ENCODE results near the gene VPS26C. TPM values are rescaled to one million over a fixed set of nuclear protein-coding genes. Genes with fewer than 3 reads are reported as not detected.

The VPS26C gene
- total RNA-seq, 1 experiment from 2014 or later: 58.0 TPM

GRCh38 chr21:37207441-37208009 is 59.6 kb downstream of the VPS26C start:
- no peak overlapping the region for H3K27ac Mint-ChIP-seq
- Histone ChIP-seq H3K9ac (ENCODE audit: extremely low read depth, insufficient read length, low read length) (no peak overlapping the region), H2BK20ac (ENCODE audit: low read depth, low read length, poor library complexity, severe bottlenecking) (no peak overlapping the region), H2AK5ac (ENCODE audit: insufficient read length, low read length) (no peak overlapping the region), H3K14ac (ENCODE audit: insufficient read depth, low read length) (no peak overlapping the region), H2BK12ac (ENCODE audit: insufficient read length, low read depth, low read length) (no peak overlapping the region), H3K79me2 (ENCODE audit: insufficient read depth, low read length) (no peaks in the 10 kb centered on the region), H4K8ac (replicated peaks; ENCODE audit: insufficient read length, low read depth, low read length) (no peak overlapping the region), H3K18ac (ENCODE audit: insufficient read length, low read depth, low read length) (no peak overlapping the region), H2BK5ac (ENCODE audit: insufficient read length, low read length) (no peak overlapping the region), H2AFZ (ENCODE audit: low read length) (no peak overlapping the region), H2BK120ac (ENCODE audit: low read depth, low read length, poor library complexity, severe bottlenecking) (no peak overlapping the region), H2BK15ac (ENCODE audit: low read depth, low read length) (no peak overlapping the region), H3K27me3 (ENCODE audit: insufficient read depth, low read length) (no peaks in the 10 kb centered on the region), H3K79me1 (ENCODE audit: insufficient read depth, low read depth, low read length, poor library complexity, severe bottlenecking) (no peaks in the 10 kb centered on the region), H4K91ac (ENCODE audit: insufficient read length, low read depth, low read length) (no peak overlapping the region), H4K5ac (ENCODE audit: insufficient read length, low read depth, low read length) (no peak overlapping the region), H3K23ac (ENCODE audit: insufficient read length, low read depth, low read length) (no peak overlapping the region), H3K23me2 (ENCODE audit: insufficient read length, low read depth, low read length, poor library complexity, severe bottlenecking) (no peaks in the 10 kb centered on the region), H3K4me2 (ENCODE audit: insufficient read depth, insufficient read length, low read length) (no peak overlapping the region), H3K4ac (ENCODE audit: low read depth, low read length) (no peak overlapping the region), H4K20me1 (ENCODE audit: control insufficient read depth, insufficient read depth, insufficient read length) (no peaks in the 10 kb centered on the region), H3K27ac (ENCODE audit: insufficient read length, low read depth, low read length) (no peak overlapping the region), H3K4me1 (ENCODE audit: insufficient read depth, low read length) (0 out of 2 replicates have a peak, but pooled peaks cover 2% of the 10 kb centered on the region), H3K56ac (ENCODE audit: insufficient read length, low read depth, low read length) (no peak overlapping the region), H3T11ph (ENCODE audit: low read length) (no peak overlapping the region), H3K9me3 (ENCODE audit: control insufficient read depth, low read depth, low read length) (peaks cover 8% of the 10 kb centered on the region)
- H3K4me1 Mint-ChIP-seq: peaks cover 12% of the 10 kb centered on the region in 2 experiments
- peaks cover 10 to 24% (median 11%) of the 10 kb centered on the region in 3 experiments; a peak in 6 of 7 replicates for H3K36me3 Mint-ChIP-seq (ENCODE audit: insufficient read depth in 1 of 3, low read depth in 3 of 3)
- DNase-seq: no peak
- WGBS (ENCODE audit: extremely low coverage, insufficient read length, low lambda C conversion rate): no CpG with 5 or more reads among the region's 6 CpGs
- peaks cover 18 to 20% of the 10 kb centered on the region in 2 experiments for H3K9me3 Mint-ChIP-seq
- H3K4me3 Mint-ChIP-seq: no peak overlapping the region
- TF ChIP-seq, protein P1, sequence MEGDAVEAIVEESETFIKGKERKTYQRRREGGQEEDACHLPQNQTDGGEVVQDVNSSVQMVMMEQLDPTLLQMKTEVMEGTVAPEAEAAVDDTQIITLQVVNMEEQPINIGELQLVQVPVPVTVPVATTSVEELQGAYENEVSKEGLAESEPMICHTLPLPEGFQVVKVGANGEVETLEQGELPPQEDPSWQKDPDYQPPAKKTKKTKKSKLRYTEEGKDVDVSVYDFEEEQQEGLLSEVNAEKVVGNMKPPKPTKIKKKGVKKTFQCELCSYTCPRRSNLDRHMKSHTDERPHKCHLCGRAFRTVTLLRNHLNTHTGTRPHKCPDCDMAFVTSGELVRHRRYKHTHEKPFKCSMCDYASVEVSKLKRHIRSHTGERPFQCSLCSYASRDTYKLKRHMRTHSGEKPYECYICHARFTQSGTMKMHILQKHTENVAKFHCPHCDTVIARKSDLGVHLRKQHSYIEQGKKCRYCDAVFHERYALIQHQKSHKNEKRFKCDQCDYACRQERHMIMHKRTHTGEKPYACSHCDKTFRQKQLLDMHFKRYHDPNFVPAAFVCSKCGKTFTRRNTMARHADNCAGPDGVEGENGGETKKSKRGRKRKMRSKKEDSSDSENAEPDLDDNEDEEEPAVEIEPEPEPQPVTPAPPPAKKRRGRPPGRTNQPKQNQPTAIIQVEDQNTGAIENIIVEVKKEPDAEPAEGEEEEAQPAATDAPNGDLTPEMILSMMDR (conservative IDR thresholded peaks at IDR 0.05): no peak
- no peaks in the 10 kb centered on the region; the same call in 1 of the 2 replicates for H3K27me3 Mint-ChIP-seq (ENCODE audit: low read depth)

Data from H9 (cell line).